K562 (cell line): Measurements from ENCODE around the gene SPRTN. TPM values are rescaled to one million over a fixed set of nuclear protein-coding genes. Genes with fewer than 3 reads are reported as not detected.
A peak's percentile ranks its signal among the peaks of the same experiment; 100 is the strongest.

ENCODE experiments used
- ATAC-seq: fragments of 200-7000 bp; cut with Tn5 transposase; 3 replicates; pipeline ENCODE4 v1.9.1; 2020; ENCODE audit warnings: moderate library complexity
- BruUV-seq: library from RNA; stranded (reverse); fragments of 400-500 nt; replicated peaks from 2 replicates; lab custom pipeline; 2021; lab: Mats Ljungman, UMichigan
- CTCF ChIA-PET: fragments of 300-600 bp; formaldehyde crosslinking; extraction: SDS; loops from one replicate; lab custom pipeline; 2021; ENCODE audit warnings: low intra/inter-chr PET ratio; lab: Yijun Ruan, JAX
- POLR2A ChIA-PET: fragments of 300-600, 350-650 bp; sonication (Branson Sonifier 250); formaldehyde crosslinking; extraction: SDS; loops from one replicate; lab custom pipeline; 2021; ENCODE audit warnings: antibody characterized with exemption, inconsistent platforms; lab: Yijun Ruan, JAX
- DNase-seq, 4 experiments: peaks; one replicate each; pipeline versions ENCODE4 v3.0.0 to v3.0.0-alpha.2; 2011 to 2018; ENCODE audit warnings: low spot score in 3 of 4, mixed read lengths in 3 of 4; ENCODE audit errors: extremely low read depth in 1 of 4
- FAIRE-seq: peaks from 2 replicates; lab custom pipeline; 2011; peaks lifted over from hg19 to GRCh38; lab: Jason Lieb, UNC
- H2AFZ ChIP-seq: 2 replicates; pipeline ENCODE4 v1.6.0; 2011; ENCODE audit warnings: low read depth, low read length, control low read depth, inconsistent platforms
- H3K27ac ChIP-seq: fragments of 200-600 bp; 3 replicates; pipeline ENCODE4 v1.8.0; 2011; ENCODE audit warnings: low read depth, mild to moderate bottlenecking, control low read depth, inconsistent platforms, low read length, moderate library complexity, mixed read lengths; ENCODE audit errors: extremely low read depth
- H3K27me3 ChIP-seq, 2 experiments: fragments of 300-600 bp in 1 of 2; 2 replicates in 1 of 2; 3 replicates in 1 of 2; pipeline versions ENCODE4 v1.6.0 to v1.8.0; 2011; ENCODE audit warnings: inconsistent platforms in 2 of 2, low read length in 2 of 2, mild to moderate bottlenecking in 1 of 2, mixed read lengths in 1 of 2, moderate library complexity in 1 of 2; ENCODE audit not compliant: control insufficient read depth in 2 of 2, insufficient read depth in 2 of 2
- H3K36me3 ChIP-seq: fragments of 300-600 bp; 3 replicates; pipeline ENCODE4 v1.8.0; 2011; ENCODE audit warnings: mild to moderate bottlenecking, low read length, inconsistent platforms; ENCODE audit not compliant: control insufficient read depth, insufficient read depth
- H3K4me1 ChIP-seq, 2 experiments: fragments of 200-600 bp in 1 of 2; replicated peaks in 1 of 2; 2 replicates in 1 of 2; 3 replicates in 1 of 2; pipeline versions ENCODE4 v1.5.1 to v1.8.0; 2011; ENCODE audit warnings: inconsistent platforms in 2 of 2, low read length in 2 of 2, mild to moderate bottlenecking in 1 of 2, mixed read lengths in 1 of 2, moderate library complexity in 1 of 2; ENCODE audit not compliant: control insufficient read depth in 2 of 2, insufficient read depth in 2 of 2
- H3K4me2 ChIP-seq: 2 replicates; pipeline ENCODE4 v1.6.1; 2011; ENCODE audit warnings: low read length, control low read depth, inconsistent platforms, mixed read lengths; ENCODE audit not compliant: insufficient read depth
- H3K4me3 ChIP-seq: fragments of 200-600 bp; sonication (generic), shearing (Covaris generic); 2 replicates; pipeline ENCODE4 v1.5.1; 2016; ENCODE audit warnings: control low read depth, inconsistent platforms
- H3K79me2 ChIP-seq: fragments of 200-600 bp; 3 replicates; pipeline ENCODE4 v1.8.0; 2011; ENCODE audit warnings: low read length, inconsistent platforms; ENCODE audit not compliant: control insufficient read depth, insufficient read depth
- H3K9ac ChIP-seq, 2 experiments: 2 replicates each; pipeline versions ENCODE4 v1.6.0 to v1.6.1; 2011; ENCODE audit warnings: low read depth in 2 of 2, low read length in 2 of 2, control low read depth in 1 of 2, inconsistent platforms in 1 of 2, mild to moderate bottlenecking in 1 of 2, mixed read lengths in 1 of 2; ENCODE audit not compliant: insufficient read depth in 1 of 2
- H3K9me1 ChIP-seq: one replicate; pipeline ENCODE4 v1.6.0; 2011; ENCODE audit warnings: inconsistent platforms, mild to moderate bottlenecking, low read length, moderate library complexity; ENCODE audit not compliant: control insufficient read depth, insufficient read depth
- H3K9me3 ChIP-seq: replicated peaks from 2 replicates; pipeline ENCODE4 v1.5.1; 2011; ENCODE audit warnings: low read depth, low read length, inconsistent platforms; ENCODE audit not compliant: control insufficient read depth, insufficient read depth
- H4K20me1 ChIP-seq: replicated peaks from 2 replicates; pipeline ENCODE4 v1.6.1; 2011; ENCODE audit warnings: low read length, inconsistent platforms, mixed read lengths; ENCODE audit not compliant: control insufficient read depth, insufficient read depth
- CEBPG ChIP-seq, 3 experiments: fragments of 200-800 bp in 1 of 3; sonication (Bioruptor generic) in 1 of 3; sonication (generic) in 1 of 3; formaldehyde crosslinking in 1 of 3; IDR thresholded peaks in 2 of 3; conservative IDR thresholded peaks in 1 of 3; 2 replicates each; pipeline versions ENCODE4 v1.6.1 to v1.8.0; 2016 to 2022; ENCODE audit warnings: missing compliant biosample characterization in 2 of 3, missing genetic modification characterization in 2 of 3, mild to moderate bottlenecking in 1 of 3, missing genetic modification reagents in 1 of 3
- GTF2E2 ChIP-seq: fragments of 200-800 bp; sonication (Bioruptor generic); IDR thresholded peaks from 2 replicates; pipeline ENCODE4 v1.6.1; 2016; ENCODE audit warnings: missing genetic modification characterization, missing compliant biosample characterization
- HMGXB4 ChIP-seq: sonication (generic); formaldehyde crosslinking; IDR thresholded peaks from 2 replicates; pipeline ENCODE4 v1.8.1; 2023; ENCODE audit warnings: mild to moderate bottlenecking, missing genetic modification reagents
- MEIS2 ChIP-seq: fragments of 450-650 bp; IDR thresholded peaks from 2 replicates; pipeline ENCODE4 v1.6.1; 2014; ENCODE audit warnings: mild to moderate bottlenecking; ENCODE audit not compliant: partially characterized antibody
- PKNOX1 ChIP-seq: fragments of 450-650 bp; IDR thresholded peaks from 2 replicates; pipeline ENCODE4 v1.6.1; 2016
- XRCC3 ChIP-seq: fragments of 450-650 bp; IDR thresholded peaks from 2 replicates; pipeline ENCODE4 v1.6.1; 2017; ENCODE audit warnings: mild to moderate bottlenecking, moderate library complexity
- ZNF133 ChIP-seq: fragments of 250-450 bp; sonication (Bioruptor Pico); IDR thresholded peaks from 2 replicates; pipeline ENCODE4 v1.4.0; 2020; ENCODE audit warnings: mild to moderate bottlenecking
- ZNF395 ChIP-seq: fragments of 200-800 bp; sonication (Bioruptor generic); IDR thresholded peaks from 2 replicates; pipeline ENCODE4 v1.6.1; 2017; ENCODE audit warnings: missing genetic modification characterization, missing compliant biosample characterization
- ZNF507 ChIP-seq: conservative IDR thresholded peaks from 2 replicates; pipeline ENCODE4 v1.6.1; 2017; ENCODE audit warnings: missing genetic modification characterization, missing compliant biosample characterization
- ZNF586 ChIP-seq: fragments of 450-650 bp; formaldehyde crosslinking; conservative IDR thresholded peaks from 2 replicates; pipeline ENCODE4 v1.4.0; 2020; ENCODE audit warnings: mild to moderate bottlenecking, moderate library complexity
- WGBS: fragments of 100-300 bp; shearing (Covaris generic); methylation state at CpG from one replicate; pipeline ENCODE4 v1.1.6; 2016; ENCODE audit warnings: low coverage, mixed read lengths; ENCODE audit not compliant: insufficient coverage; ENCODE audit errors: missing lambda C conversion rate; 5-methylcytosine and 5-hydroxymethylcytosine counted together
- in situ Hi-C: fragments of 300-500 bp; cut with MboI; formaldehyde crosslinking; loops from 4 replicates; pipeline ENCODE4 v1.15.0; 2018; ENCODE audit warnings: inconsistent platforms, mixed read lengths
- intact Hi-C: fragments of 100-400 bp; cut with micrococcal nuclease; formaldehyde crosslinking; loops from 2 replicates; pipeline ENCODE4 v1.14.2; 2022
- polyA plus RNA-seq, 8 experiments: library from polyadenylated mRNA; depleted of rRNA in 4 of 8; stranded (reverse) in 5 of 8; unstranded in 3 of 8; fragments of >200 nt; fragmentation: Nextera tagmentation in 2 of 8; fragmentation: Illumina TruSeq in 1 of 8; extraction: Ambion mirVana in 2 of 8; extraction: Trizol in 1 of 8; gene quantifications; 2 replicates each; pipeline versions ENCODE4 v1.2.1 to v1.2.3, GENCODE V29; 2011 to 2014; ENCODE audit warnings: inconsistent platforms in 1 of 8, missing spikeins in 1 of 8
- total RNA-seq, 7 experiments: library from RNA; depleted of rRNA in 6 of 7; stranded (reverse); fragments of >200 nt in 6 of 7; fragmentation: Illumina TruSeq in 2 of 7; extraction: Trizol in 2 of 7; gene quantifications; 2 replicates each; pipeline versions ENCODE4 v1.2.1 to v1.2.3, GENCODE V29; 2011 to 2021; ENCODE audit warnings: low replicate concordance in 1 of 7

SPRTN gene
- total and polyA plus RNA-seq, 9 of the 15 experiments (the other 6 are each of a cell fraction or from before 2014, with no cell fraction given) = 8.1 to 32.5 (median 21.2) TPM

- TF ChIP-seq ZNF395 (CRISPR knock-in tag) = no peak
- TF ChIP-seq, all 486 proteins: peak for 0
Observed at GRCh38 chr1:231386466-231386865, 48.4 kb downstream of the SPRTN start (continued).

GRCh38 chr1:231387770-231388669, 49.9 kb downstream of the SPRTN start:
- no TSS peak for BruUV-seq
- H3K27me3 ChIP-seq = no peaks in the 10 kb centered on the region
- H2AFZ ChIP-seq = no peak overlapping the region
- CTCF ChIA-PET = no interaction called here
- peaks cover 90% of the 10 kb centered on the region for H3K79me2 ChIP-seq
- intact Hi-C loops = no loop called here
- no peaks in the 10 kb centered on the region for H3K9me1 ChIP-seq
- ATAC-seq = no peak
- H3K36me3 ChIP-seq = peaks cover 5% of the 10 kb centered on the region; the same call in 2 of the 3 replicates
- in situ Hi-C loops = no loop called here
- no peaks in the 10 kb centered on the region for H3K9me3 ChIP-seq
- no peaks in the 10 kb centered on the region for H3K4me1 ChIP-seq
- no peak overlapping the region for H3K4me2 ChIP-seq
- H4K20me1 ChIP-seq = peaks cover 9% of the 10 kb centered on the region; the same call in 1 of the 2 replicates
- POLR2A ChIA-PET = interaction anchor here (0.6 to 1.2 kb wide), 5 partner anchors 8 to 500 kb away, joined by 3 to 4 read pairs (median 3); no protein-coding TSS in a partner anchor
- FAIRE-seq = peak; percentile 37
- DNase-seq = no peak
- H3K9ac ChIP-seq = no peak overlapping the region
- H3K4me3 ChIP-seq = no peak overlapping the region
- WGBS = 90% methylated on average over 5 of the region's 5 CpGs
- H3K27ac ChIP-seq = no peak overlapping the region
- TF ChIP-seq ZNF133 (CRISPR knock-in tag) = no peak
- TF ChIP-seq CEBPG (CRISPR knock-in tag; IDR thresholded peaks at IDR 0.05) = no peak
- peak in 1 of 2 experiments; percentile 49; a peak in 1 of 4 replicates for TF ChIP-seq CEBPG (tag; conservative IDR thresholded peaks at IDR 0.05 in 1 of 2, IDR thresholded peaks at IDR 0.05 in 1 of 2)
- no peak for TF ChIP-seq HMGXB4 (CRISPR knock-in tag)
- TF ChIP-seq PKNOX1 = peak; percentile 68
- TF ChIP-seq ZNF507 (tag) = no peak
- TF ChIP-seq GTF2E2 = no peak
- peak; percentile 62 for TF ChIP-seq MEIS2
- no peak for TF ChIP-seq XRCC3
- TF ChIP-seq ZNF586 (CRISPR knock-in tag) = no peak
